ENCODE results near the gene MEX3C.

MEX3C gene

DNA sequence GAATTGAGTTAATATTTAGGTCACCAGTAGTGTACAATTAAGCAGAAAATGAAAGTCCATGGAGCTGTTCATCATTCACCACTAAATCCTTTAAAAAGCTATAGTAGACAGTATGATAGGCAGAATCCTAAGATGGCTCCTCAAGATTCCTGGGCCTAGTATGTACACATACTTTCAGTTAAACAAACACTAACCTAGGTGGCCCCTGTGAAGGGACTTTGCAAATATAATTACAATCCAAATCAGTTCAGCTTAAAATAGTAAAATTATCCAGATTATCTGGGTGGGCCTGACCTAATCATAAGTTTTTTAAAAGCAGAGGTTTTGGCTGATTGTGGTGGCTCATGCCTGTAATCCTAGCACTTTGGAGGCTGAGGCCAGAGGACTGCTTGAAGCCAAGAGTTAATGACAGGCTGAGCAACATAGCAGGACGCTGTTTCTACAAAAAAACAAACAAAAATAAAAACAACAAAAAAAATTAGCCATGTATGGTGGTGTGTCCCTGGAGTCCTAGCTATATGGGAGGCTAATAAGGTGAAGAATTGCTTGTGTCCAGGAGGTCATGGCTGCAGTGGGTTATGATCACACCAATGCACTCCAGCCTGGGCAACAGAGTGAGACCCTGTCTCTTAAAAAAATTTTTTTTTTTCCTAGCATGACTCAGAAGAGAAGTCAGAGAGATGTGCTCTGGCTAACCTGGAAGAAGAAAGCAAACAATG is 13.9 kb downstream of the MEX3C start:
- TF ChIP-seq, protein P1, sequence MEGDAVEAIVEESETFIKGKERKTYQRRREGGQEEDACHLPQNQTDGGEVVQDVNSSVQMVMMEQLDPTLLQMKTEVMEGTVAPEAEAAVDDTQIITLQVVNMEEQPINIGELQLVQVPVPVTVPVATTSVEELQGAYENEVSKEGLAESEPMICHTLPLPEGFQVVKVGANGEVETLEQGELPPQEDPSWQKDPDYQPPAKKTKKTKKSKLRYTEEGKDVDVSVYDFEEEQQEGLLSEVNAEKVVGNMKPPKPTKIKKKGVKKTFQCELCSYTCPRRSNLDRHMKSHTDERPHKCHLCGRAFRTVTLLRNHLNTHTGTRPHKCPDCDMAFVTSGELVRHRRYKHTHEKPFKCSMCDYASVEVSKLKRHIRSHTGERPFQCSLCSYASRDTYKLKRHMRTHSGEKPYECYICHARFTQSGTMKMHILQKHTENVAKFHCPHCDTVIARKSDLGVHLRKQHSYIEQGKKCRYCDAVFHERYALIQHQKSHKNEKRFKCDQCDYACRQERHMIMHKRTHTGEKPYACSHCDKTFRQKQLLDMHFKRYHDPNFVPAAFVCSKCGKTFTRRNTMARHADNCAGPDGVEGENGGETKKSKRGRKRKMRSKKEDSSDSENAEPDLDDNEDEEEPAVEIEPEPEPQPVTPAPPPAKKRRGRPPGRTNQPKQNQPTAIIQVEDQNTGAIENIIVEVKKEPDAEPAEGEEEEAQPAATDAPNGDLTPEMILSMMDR (IDR thresholded peaks at IDR 0.05; ENCODE audit: insufficient read depth, low read depth, low read length, missing control alignments), result no peak
- no peak overlapping the region for H3K4me3 ChIP-seq (ENCODE audit: low read length)
- no peak for DNase-seq (ENCODE audit: low read depth)

GRCh38 chr18:51182824-51183223 is 14.7 kb downstream of the MEX3C start:
- TF ChIP-seq, protein P1 (IDR thresholded peaks at IDR 0.05; ENCODE audit: insufficient read depth, low read depth, low read length, missing control alignments), result no peak
- H3K4me3 ChIP-seq (ENCODE audit: low read length), result no peak overlapping the region
- DNase-seq (ENCODE audit: low read depth), result no peak

- TF ChIP-seq, protein P1 (IDR thresholded peaks at IDR 0.05; ENCODE audit: insufficient read depth, low read depth, low read length, missing control alignments), result no peak
- DNase-seq (ENCODE audit: low read depth), result no peak
- no peak overlapping the region for H3K4me3 ChIP-seq (ENCODE audit: low read length)
Measured at GRCh38 chr18:51171625-51172259, 25.7 kb downstream of the MEX3C start.

GRCh38 chr18:51171223-51171622 is 26.3 kb downstream of the MEX3C start:
- TF ChIP-seq, protein P1 (IDR thresholded peaks at IDR 0.05; ENCODE audit: insufficient read depth, low read depth, low read length, missing control alignments), result no peak
- H3K4me3 ChIP-seq (ENCODE audit: low read length), result no peak overlapping the region
- no peak for DNase-seq (ENCODE audit: low read depth)

- H3K4me3 ChIP-seq (ENCODE audit: low read length), result no peak overlapping the region
- DNase-seq (ENCODE audit: low read depth), result no peak
- TF ChIP-seq, protein P1 (IDR thresholded peaks at IDR 0.05; ENCODE audit: insufficient read depth, low read depth, low read length, missing control alignments), result no peak
Measured at GRCh38 chr18:51170664-51171063, 26.8 kb downstream of the MEX3C start.

- TF ChIP-seq, protein P1 (IDR thresholded peaks at IDR 0.05; ENCODE audit: insufficient read depth, low read depth, low read length, missing control alignments), result no peak
- no peak for DNase-seq (ENCODE audit: low read depth)
- no peak overlapping the region for H3K4me3 ChIP-seq (ENCODE audit: low read length)
Measured at GRCh38 chr18:51169731-51170130, 27.8 kb downstream of the MEX3C start.

All from epithelial cell of esophagus (primary cell).